Measurements from ENCODE around the gene NEK7.

DNA sequence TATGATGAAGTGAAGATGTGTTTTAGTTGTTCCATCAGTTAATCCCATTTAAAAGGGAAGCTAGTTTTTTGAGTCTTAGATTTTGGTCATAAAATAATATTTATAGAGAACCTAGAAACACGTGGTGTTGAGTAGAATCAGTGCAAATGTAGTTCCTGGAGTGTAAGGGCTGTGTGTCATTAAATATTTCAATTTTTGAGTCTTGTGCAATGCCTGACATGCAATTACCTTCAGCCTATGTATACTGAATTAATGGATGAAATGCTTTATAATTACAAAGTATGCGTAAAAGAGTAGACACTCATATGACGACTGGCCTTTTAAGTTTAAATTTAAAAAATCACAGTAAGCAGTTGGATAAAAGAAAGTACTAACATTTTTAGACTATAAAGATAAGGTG lies 75.0 kb downstream of the NEK7 start:
- TF ChIP-seq FOXA1 (IDR thresholded peaks at IDR 0.05) (no peak), ELF4 (IDR thresholded peaks at IDR 0.05) (no peak), ARNT (IDR thresholded peaks at IDR 0.05) (no peak), TARDBP (IDR thresholded peaks at IDR 0.05) (no peak), FOXK2 (IDR thresholded peaks at IDR 0.05) (no peak)
- TF ChIP-seq, protein P1, sequence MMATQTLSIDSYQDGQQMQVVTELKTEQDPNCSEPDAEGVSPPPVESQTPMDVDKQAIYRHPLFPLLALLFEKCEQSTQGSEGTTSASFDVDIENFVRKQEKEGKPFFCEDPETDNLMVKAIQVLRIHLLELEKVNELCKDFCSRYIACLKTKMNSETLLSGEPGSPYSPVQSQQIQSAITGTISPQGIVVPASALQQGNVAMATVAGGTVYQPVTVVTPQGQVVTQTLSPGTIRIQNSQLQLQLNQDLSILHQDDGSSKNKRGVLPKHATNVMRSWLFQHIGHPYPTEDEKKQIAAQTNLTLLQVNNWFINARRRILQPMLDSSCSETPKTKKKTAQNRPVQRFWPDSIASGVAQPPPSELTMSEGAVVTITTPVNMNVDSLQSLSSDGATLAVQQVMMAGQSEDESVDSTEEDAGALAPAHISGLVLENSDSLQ (IDR thresholded peaks at IDR 0.05) = no peak
